ENCODE results near the gene ALDH3A2.
"Not testable (repeated sequence)": the region's sequence is repeated elsewhere in the genome, so short reads cannot be mapped to it uniquely, and the experiment has no call there.

ALDH3A2 gene

DNA sequence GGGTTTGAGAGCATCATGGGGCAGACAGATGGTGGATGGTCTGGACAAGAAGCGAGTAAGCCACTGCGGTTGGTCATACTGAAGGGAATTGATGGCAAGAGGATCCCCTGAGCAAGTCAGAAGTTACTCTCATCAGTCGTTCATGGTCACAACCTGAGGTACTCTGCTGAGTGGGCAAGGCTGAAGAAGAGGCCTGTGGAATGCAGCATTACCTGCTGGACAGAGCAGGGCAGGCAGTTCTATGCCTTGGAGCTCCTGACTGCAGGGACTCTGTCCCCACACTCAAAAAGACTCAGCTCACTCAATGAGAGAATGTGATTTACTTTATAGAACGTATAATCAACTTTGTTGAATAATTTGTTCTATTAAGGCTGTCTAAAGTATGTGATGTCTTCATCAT lies 28.3 kb downstream of the ALDH3A2 start:
- no peaks in the 10 kb centered on the region for H3K9me3 Mint-ChIP-seq
- no peak overlapping the region for H3K27ac Mint-ChIP-seq
- peaks cover 60% of the 10 kb centered on the region for H3K36me3 Mint-ChIP-seq (ENCODE audit: low read depth)
- no peaks in the 10 kb centered on the region for H3K27me3 Mint-ChIP-seq (ENCODE audit: low read depth)
- peaks cover 6% of the 10 kb centered on the region for H3K4me1 Mint-ChIP-seq
- TF ChIP-seq, protein P1, sequence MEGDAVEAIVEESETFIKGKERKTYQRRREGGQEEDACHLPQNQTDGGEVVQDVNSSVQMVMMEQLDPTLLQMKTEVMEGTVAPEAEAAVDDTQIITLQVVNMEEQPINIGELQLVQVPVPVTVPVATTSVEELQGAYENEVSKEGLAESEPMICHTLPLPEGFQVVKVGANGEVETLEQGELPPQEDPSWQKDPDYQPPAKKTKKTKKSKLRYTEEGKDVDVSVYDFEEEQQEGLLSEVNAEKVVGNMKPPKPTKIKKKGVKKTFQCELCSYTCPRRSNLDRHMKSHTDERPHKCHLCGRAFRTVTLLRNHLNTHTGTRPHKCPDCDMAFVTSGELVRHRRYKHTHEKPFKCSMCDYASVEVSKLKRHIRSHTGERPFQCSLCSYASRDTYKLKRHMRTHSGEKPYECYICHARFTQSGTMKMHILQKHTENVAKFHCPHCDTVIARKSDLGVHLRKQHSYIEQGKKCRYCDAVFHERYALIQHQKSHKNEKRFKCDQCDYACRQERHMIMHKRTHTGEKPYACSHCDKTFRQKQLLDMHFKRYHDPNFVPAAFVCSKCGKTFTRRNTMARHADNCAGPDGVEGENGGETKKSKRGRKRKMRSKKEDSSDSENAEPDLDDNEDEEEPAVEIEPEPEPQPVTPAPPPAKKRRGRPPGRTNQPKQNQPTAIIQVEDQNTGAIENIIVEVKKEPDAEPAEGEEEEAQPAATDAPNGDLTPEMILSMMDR (IDR thresholded peaks at IDR 0.05; ENCODE audit: unreplicated experiment in 3 of 3) = no peak
- H3K4me3 Mint-ChIP-seq = no peak overlapping the region

DNA sequence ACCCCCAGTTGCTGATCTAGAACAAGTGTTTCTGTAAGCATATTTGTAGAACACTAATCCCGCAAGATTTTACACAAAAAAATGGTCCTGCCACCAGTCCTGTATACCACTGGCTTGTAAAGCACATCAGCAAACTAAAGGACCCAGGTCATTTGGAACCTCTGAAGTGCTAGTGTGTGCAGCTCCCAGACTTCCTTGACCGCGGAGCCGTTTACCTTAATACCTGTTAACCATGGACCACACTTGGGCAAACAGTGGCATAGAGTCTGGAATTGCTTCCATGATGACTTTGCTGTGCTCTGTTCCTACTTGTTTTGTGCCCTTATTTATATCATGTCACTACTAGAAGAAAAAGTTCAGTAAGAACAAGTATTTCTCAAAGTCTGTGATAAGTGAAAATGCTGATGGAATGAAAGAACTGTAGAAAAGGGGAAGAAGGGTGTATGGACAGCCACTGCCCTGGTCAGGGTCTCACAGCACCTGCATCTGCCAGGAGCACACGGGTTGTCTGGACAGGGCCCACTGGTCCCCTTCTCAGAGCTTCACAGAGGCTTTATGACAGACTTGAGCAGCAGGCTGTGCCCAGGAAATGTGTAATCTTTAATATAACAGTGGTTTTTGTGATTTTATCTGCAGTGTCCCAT lies 29.3 kb downstream of the ALDH3A2 start:
- Mint-ChIP-seq H3K36me3 (ENCODE audit: low read depth) (peaks cover 52% of the 10 kb centered on the region), H3K4me3 (no peak overlapping the region), H3K27me3 (ENCODE audit: low read depth) (no peaks in the 10 kb centered on the region), H3K4me1 (no peaks in the 10 kb centered on the region), H3K27ac (no peak overlapping the region), H3K9me3 (no peaks in the 10 kb centered on the region)
- TF ChIP-seq, protein P1 (IDR thresholded peaks at IDR 0.05; ENCODE audit: unreplicated experiment in 3 of 3) = no peak

DNA sequence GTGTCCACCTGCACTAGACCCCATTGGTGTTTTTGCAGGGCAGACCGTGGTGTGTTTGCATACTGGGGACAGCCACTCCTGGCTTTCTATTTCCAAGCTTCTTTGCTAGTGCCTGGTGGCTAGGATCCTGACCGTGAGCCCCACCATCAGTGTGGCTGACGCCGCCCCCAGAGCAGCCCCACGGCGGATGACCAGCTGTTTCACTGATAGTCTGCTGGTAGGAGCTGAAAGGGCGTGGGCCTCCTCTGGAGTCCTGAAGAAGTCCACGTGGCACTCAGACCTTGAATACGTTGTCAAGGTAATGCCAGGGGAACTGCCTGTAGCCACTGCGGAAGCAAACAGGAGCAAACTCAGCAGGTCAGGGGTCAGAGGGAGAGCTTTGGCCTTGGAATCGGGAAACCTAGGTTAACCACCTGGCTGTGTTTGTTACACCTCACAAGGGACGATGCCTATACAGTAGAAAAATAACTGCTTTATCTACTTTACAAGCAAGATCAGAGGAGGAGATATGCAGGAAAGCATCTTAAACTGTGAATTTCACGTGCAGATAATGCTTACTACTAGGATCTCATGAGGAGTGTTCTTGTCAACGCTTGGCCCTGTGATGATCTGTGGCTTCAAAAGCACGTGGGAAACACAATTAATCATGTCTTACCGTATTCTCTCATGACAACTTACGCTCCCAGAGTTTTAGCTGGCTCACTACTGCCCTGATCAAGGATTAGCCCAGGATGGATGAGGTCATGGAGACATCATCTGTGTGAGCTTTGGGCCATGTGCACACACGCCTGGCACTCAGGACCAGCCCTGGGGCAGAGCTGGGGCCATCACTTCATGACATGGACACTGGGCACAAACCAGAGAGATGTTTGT lies 30.3 kb downstream of the ALDH3A2 start:
- H3K4me1 Mint-ChIP-seq = no peaks in the 10 kb centered on the region
- H3K4me3 Mint-ChIP-seq = no peak overlapping the region
- no peak overlapping the region for H3K27ac Mint-ChIP-seq
- peaks cover 59% of the 10 kb centered on the region for H3K36me3 Mint-ChIP-seq (ENCODE audit: low read depth)
- TF ChIP-seq, protein P1 (IDR thresholded peaks at IDR 0.05; ENCODE audit: unreplicated experiment in 3 of 3) = no peak
- no peaks in the 10 kb centered on the region for H3K9me3 Mint-ChIP-seq
- no peaks in the 10 kb centered on the region for H3K27me3 Mint-ChIP-seq (ENCODE audit: low read depth)

DNA sequence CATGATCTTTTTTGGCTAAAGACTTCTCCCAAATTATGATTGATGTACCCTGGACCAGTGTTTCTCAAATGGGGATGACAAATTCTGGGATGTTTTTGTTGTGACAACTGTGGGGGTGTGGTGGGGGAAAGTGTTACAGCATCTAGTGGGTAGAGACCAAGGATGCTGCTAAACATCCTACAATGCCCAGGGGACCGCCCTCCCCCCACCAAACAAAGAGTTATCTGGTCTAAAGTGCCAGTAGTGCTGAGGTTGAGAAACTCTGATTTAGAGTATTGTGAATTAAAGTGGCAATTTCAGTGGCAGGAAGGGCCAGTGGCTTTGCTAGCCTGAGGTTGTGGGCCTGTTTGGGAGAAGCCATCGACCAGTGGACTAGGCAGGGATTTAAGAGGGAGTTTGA lies 34.6 kb downstream of the ALDH3A2 start:
- H3K27ac Mint-ChIP-seq = no peak overlapping the region
- peaks cover 3% of the 10 kb centered on the region for H3K9me3 Mint-ChIP-seq
- TF ChIP-seq, protein P1 (IDR thresholded peaks at IDR 0.05; ENCODE audit: unreplicated experiment in 3 of 3) = no peak
- H3K4me1 Mint-ChIP-seq = no peaks in the 10 kb centered on the region
- H3K4me3 Mint-ChIP-seq = no peak overlapping the region
- H3K36me3 Mint-ChIP-seq (ENCODE audit: low read depth) = peaks cover 44% of the 10 kb centered on the region
- H3K27me3 Mint-ChIP-seq (ENCODE audit: low read depth) = no peaks in the 10 kb centered on the region

DNA sequence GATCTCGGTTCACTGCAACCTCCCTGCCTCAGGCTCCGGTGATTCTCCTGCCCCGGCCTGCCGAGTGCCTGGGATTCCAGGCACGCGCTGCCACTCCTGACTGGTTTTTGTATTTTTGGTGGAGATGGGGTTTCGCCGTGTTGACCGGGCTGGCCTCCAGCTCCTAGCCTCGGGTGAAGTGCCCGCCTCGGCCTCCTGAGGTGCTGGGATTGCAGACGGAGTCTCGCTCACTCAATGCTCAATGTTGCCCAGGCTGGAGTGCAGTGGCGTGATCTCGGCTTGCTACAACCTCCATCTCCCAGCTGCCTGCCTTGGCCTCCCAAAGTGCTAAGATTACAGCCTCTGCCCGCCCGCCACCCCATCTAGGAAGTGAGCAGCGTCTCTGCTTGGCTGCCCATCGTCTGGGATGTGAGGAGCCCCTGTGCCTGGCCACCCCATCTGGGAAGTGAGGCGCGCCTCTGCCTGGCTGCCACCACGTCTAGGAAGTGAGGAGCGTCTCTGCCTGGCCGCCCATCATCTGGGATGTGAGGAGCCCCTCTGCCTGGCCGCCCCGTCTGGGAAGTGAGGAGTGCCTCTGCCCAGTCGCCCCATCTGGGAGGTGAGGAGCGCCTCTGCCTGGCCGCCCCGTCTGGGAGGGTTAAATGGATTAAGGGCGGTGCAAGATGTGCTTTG lies 36.5 kb downstream of the ALDH3A2 start:
- peaks cover 36% of the 10 kb centered on the region for H3K36me3 Mint-ChIP-seq (ENCODE audit: low read depth)
- H3K27ac Mint-ChIP-seq; H3K27me3 Mint-ChIP-seq (ENCODE audit: low read depth); H3K9me3 Mint-ChIP-seq; H3K4me1 Mint-ChIP-seq; H3K4me3 Mint-ChIP-seq: not testable (repeated sequence)

DNA sequence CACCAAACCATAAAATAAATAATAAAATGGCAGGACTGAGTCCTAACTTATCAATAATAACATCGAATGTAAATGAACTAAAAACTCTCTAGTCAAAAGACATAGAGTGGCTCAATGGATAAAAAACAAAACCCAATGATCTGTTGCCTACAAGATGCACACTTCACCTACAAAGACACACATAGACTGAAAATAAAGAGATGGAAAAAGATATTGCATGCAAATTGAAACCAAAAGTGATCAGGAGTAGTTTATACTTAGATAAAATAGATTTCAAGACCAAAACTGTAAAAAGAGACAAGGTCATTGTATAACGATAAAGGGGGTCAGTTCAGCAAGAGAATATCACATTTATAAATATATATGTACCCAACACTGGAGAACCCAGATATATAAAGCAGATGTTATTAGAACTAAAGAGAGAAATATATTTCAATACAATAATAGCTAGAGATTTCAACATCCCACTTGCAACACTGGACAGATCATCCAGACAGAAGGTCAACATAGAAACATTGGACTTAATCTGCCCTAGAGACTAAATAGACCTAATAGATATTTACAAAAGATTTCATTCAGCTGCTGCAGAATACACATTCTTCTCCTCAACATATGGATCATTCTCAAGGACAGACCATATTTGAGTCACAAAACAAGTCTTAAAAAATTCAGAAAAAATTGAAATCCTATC lies 38.0 kb downstream of the ALDH3A2 start:
- Mint-ChIP-seq H3K9me3 (peaks cover 5% of the 10 kb centered on the region), H3K4me3 (no peak overlapping the region), H3K27me3 (ENCODE audit: low read depth) (no peaks in the 10 kb centered on the region), H3K4me1 (no peaks in the 10 kb centered on the region), H3K36me3 (ENCODE audit: low read depth) (peaks cover 46% of the 10 kb centered on the region), H3K27ac (no peak overlapping the region)
- TF ChIP-seq, protein P1 (IDR thresholded peaks at IDR 0.05; ENCODE audit: unreplicated experiment in 3 of 3) = no peak

Measured in nephron (organoid).